Fibroblast of skin of abdomen (primary cell): Measurements from ENCODE around the gene GOLGA6A.
A peak's percentile ranks its signal among the peaks of the same experiment; 100 is the strongest.

Source experiments
- DNase-seq: peaks from one replicate; pipeline ENCODE4 v3.0.0-alpha.2; 2013

Gene GOLGA6A

DNA sequence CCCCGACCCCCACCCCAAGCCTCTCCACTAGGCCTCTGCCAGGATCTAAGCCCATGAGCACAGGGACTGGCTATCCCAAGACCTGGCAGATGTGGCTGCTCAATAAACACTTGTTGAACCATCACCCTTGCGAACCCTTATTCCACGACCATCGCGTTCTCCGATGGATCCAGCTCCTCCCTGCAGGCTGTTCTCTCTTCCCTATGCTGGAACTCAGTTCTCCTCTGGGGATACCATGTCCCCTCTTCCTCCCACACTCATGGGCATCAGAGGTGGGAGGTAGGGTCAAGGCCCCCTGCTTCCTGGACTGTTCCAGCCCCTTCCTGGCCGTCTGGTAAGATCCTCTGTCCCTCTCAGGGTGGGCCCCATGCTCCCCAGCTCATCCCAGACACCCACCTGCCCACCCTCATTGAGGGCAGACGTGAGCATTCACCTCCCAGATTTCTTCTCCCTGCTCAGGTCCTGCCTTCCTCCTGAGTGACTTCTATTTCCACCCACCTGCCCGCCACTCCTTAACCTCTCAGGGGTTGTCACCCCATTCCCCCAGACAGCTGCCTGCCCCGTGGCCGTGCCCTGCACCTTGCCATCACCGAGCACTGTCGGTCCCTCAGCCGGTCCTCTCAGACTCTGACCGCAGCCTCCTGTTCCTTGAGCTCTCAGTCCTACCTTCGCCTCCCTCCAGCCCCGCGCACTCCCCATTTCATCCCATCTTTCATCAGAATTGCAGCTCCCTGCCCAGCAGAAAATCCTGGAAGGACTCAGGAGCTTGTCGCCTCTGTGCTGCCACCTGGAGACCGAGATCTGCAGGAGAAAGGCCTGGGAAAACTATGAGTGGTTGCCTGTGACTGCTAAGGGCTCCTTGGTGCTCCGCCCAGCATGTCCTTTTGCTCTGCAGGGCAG, 45.8 kb downstream of the GOLGA6A start:
- peak; percentile 65 for DNase-seq

DNA sequence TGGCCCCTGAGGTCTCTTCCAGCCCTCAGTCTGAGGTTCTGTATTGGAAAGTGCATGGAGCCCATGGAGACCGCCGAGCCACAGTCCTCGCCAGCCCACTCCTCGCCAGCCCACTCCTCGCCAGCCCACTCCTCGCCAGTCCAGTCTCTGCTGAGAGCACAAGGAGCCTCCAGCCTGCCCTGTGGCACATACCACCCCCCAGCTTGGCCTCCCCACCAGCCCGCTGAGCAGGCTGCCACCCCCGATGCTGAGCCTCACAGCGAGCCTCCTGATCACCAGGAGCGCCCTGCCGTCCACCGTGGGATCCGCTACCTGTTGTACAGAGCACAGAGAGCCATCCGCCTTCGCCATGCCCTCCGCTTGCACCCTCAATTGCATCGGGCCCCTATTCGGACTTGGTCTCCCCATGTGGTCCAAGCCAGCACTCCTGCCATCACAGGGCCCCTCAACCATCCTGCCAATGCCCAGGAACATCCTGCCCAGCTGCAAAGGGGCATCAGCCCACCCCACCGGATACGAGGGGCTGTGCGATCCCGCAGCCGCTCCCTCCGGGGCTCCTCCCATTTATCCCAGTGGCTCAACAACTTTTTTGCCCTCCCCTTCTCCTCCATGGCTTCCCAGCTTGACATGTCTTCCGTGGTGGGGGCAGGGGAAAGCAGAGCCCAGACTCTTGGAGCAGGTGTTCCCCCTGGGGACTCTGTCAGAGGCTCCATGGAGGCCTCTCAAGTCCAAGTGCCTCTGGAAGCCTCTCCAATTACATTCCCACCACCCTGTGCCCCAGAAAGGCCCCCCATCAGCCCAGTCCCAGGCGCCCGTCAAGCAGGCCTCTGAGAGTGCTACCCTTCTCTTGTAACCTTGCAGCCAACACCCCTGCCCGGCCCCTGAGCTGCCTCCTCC, 47.0 kb downstream of the GOLGA6A start:
- DNase-seq: no peak

DNA sequence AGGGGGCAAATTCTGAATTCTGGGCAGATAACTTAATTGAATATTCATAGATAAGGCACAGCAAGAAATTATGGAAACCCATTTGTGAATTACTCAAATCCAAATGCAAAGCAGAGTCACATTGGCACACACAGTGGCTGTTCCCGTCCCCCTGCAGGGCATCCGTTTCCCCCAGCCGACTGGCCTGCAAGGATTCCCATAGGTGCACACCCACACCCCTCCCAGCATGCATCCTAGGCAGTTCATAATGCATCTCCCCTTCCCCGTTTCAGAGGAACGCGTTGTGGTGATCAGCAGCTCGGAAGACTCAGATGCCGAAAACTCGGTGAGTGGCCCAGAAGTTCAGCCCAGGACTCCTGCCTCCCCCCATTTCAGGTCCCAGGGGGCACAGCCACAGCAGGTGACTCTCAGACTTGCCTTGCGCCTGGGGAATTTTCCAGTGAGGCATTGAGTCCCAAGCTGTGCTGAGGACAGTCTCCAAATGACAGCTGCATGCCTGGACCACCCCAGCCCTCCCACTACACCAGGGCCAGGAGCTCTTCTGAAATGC, 48.1 kb downstream of the GOLGA6A start:
- no peak for DNase-seq

DNA sequence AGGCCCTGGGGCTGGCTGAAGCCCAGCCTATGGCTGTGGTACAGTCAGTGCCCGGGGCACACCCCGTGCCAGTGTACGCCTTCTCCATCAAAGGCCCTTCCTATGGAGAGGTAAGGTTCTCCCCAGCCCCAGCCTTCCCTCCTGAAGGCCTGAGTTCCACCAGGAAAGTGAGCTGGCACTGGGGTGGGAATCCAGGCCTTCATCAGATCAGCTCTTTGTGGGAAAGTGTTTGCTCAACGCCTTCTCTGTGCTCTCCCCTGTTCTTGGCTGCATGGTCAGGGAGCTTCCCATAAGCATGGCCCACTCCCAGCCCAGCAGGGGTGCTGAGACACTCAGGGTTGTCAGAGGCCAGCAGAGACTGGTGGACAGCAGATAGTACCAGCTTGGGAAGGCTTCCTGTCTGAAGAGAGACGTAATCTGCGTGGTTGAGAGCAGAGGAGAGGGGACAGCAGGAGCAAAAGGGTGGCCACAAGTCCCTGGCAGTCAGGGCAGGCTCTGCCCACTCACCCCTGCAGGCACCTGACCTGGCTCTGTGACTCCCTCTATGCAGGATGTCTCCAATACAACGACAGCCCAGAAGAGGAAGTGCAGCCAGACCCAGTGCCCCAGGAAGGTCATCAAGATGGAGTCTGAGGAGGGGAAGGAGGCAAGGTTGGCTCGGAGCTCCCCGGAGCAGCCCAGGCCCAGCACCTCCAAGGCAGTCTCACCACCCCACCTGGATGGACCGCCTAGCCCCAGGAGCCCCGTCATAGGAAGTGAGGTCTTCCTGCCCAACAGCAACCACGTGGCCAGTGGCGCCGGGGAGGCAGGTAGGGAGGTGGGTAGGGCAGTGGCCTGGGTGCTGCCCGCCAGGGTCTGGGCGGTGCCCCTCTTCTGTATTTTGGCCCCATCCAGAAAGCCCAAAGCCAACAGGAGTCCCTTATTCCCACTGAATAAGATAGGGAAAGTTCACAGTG, 49.5 kb downstream of the GOLGA6A start:
- DNase-seq: no peak

DNA sequence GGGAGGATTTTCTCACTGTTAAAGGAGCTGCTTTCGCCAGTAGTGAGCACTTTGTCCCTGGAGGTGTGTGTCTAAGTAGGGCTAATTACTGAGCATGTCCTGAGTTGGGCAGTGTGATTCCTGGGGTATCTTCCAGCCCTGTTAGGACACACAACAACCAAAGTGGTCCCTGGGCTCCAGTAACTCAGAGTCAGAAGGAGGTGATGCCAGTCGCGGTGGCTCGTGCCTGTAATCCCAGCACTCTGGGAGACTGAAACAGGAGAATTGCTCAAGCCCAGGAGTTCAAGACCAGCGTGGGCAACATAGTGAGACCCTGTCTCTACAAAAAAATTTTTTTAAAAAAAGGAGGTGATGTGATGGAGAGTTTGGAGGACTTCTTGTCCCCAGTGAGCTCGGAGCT, 50.3 kb downstream of the GOLGA6A start:
- DNase-seq: no peak

DNA sequence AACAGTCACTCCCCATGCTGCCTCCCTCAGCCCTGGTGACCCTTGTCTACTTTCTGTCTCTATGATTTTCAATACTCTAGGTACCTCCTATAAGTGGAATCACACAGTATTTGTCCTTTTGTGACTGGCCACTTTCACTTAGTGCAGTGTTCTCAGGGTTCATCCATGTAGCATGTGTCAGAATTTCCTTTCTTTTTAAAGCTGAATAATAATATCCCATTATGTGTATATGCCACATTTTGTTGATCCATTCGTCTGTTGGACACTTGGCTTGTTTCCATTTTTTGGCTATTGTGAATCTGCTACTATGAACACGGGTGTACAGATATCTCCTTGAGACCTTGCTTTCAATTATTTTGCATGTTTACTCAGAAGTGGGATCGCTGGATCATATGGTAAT, 53.7 kb downstream of the GOLGA6A start:
- no peak for DNase-seq

DNA sequence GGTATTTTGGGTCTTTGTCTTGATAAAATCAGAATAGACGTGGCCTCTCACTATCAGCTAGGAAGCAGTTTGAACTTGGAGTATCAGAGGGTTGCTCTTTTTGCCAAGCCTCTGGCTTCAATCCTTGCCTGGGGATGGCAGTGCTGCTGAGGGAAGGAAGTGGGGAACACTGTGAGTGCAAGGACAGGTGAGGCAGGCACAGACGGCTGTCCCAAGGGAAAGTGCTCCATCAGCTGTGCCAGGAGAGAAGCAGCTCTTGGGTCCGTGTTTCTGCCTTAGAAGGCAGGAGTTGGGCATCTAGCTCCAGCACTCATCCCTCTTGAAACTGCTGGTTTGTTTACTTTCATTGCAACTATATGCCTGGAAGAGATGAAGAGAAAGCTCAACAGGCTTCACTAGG, 54.7 kb downstream of the GOLGA6A start:
- no peak for DNase-seq

DNA sequence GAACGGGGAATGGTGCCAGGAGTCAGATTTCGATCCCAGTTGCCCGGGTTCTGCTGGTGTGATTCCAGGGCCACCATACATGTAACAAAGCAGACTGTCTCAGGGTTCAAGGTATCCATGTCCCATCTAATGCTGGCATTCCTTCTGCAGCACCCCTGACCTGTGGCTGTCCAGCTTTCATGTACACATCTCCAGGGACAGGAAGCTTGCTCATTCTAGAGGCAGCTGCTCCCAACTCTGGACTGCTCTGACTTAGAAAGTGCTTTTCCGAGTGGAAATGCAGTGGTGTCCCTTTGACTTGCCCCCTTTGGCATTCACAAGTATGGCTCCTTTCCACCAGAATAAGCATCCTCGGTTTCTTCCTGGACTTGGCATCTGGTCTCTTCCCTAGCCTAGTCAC, 56.9 kb downstream of the GOLGA6A start:
- no peak for DNase-seq

DNA sequence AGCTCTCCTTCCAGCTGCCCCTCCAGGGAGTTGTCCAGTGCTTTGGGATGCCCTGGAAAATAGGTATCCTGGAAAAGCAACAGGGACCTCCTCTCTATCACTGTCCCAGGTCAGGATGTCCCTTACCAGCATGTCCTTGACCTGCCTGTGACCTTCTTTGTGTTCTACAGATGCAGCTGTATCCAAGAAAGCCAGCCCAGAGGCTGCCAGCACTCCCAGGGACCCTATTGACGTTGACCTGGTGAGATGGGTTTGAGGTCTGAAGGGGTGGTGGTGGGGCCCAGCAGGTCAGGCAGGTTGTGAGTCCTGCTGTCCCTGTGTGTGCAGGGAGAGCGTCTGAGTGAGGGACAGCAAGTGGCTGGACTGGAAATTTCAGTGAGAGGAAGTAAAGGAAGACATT, 57.7 kb downstream of the GOLGA6A start:
- DNase-seq: no peak

DNA sequence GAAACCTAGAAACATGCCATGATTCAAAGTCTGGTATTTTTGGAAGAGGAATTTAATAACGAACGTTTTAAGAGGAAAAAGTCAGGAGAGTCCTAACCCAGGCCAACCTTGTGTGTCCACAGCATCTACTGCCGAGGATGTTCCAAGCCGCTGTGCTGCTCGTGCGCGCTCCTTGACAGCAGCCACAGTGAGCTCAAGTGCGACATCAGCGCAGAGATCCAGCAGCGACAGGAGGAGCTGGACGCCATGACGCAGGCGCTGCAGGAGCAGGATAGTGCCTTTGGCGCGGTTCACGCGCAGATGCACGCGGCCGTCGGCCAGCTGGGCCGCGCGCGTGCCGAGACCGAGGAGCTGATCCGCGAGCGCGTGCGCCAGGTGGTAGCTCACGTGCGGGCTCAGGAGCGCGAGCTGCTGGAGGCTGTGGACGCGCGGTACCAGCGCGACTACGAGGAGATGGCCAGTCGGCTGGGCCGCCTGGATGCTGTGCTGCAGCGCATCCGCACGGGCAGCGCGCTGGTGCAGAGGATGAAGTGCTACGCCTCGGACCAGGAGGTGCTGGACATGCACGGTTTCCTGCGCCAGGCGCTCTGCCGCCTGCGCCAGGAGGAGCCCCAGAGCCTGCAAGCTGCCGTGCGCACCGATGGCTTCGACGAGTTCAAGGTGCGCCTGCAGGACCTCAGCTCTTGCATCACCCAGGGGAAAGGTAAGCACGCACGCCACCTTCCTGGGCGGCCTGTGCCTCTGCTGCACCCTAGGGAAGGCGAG, 59.5 kb downstream of the GOLGA6A start:
- no peak for DNase-seq
